ENCODE measurements around the gene BLACAT1. TPM values are rescaled to one million over a fixed set of nuclear protein-coding genes. Genes with fewer than 3 reads are reported as not detected.

BLACAT1 gene
- polyA plus RNA-seq, 1 donor from 2014 or later = 6.0 TPM

GRCh38 chr1:205499789-205500188 is 43.9 kb upstream of the BLACAT1 start:
- H3K36me3 ChIP-seq (ENCODE audit: insufficient read depth, low read length) = no peaks in the 10 kb centered on the region
- H3K27ac ChIP-seq (ENCODE audit: low read length) = no peak overlapping the region

GRCh38 chr1:205497351-205497750 is 41.5 kb upstream of the BLACAT1 start:
- no peaks in the 10 kb centered on the region for H3F3A ChIP-seq (ENCODE audit: insufficient read depth, low read length, poor library complexity, severe bottlenecking)
- no peaks in the 10 kb centered on the region for H3K27me3 ChIP-seq (ENCODE audit: insufficient read depth, low read depth, low read length)
- H3K9me2 ChIP-seq (ENCODE audit: insufficient read depth, low read length) = no peaks in the 10 kb centered on the region
- no peak overlapping the region for H3K27ac ChIP-seq (ENCODE audit: low read length)
- no peaks in the 10 kb centered on the region for H4K20me1 ChIP-seq (ENCODE audit: insufficient read depth)
- no peak overlapping the region for H2AFZ ChIP-seq (ENCODE audit: low read depth, low read length)
- no peak for TF ChIP-seq EZH2 (IDR thresholded peaks at IDR 0.05; ENCODE audit: borderline replicate concordance, insufficient read depth, low read length, poor library complexity, severe bottlenecking)
- no peak for TF ChIP-seq EP300 (conservative IDR thresholded peaks at IDR 0.05; ENCODE audit: poor library complexity, severe bottlenecking)
- TF ChIP-seq REST (IDR thresholded peaks at IDR 0.05; ENCODE audit: borderline replicate concordance) = no peak
- no peak for TF ChIP-seq CTCF (IDR thresholded peaks at IDR 0.05; ENCODE audit: poor library complexity, severe bottlenecking)
- no peak for TF ChIP-seq RAD21 (conservative IDR thresholded peaks at IDR 0.05)
- H3K4me2 ChIP-seq (ENCODE audit: low read length) = no peak overlapping the region
- no peaks in the 10 kb centered on the region for H3K36me3 ChIP-seq (ENCODE audit: insufficient read depth, low read length)
- H3K79me2 ChIP-seq (replicated peaks; ENCODE audit: insufficient read depth, low read length) = no peaks in the 10 kb centered on the region
- no peaks in the 10 kb centered on the region for H3K9me3 ChIP-seq (ENCODE audit: low read length)
- no peak overlapping the region for H3K9ac ChIP-seq (ENCODE audit: low read length)
- H3K4me3 ChIP-seq (ENCODE audit: low read length) = no peak overlapping the region

More at GRCh38 chr1:205499789-205500188, 43.9 kb upstream of the BLACAT1 start:
- TF ChIP-seq REST (IDR thresholded peaks at IDR 0.05; ENCODE audit: borderline replicate concordance) (no peak), SMC3 (conservative IDR thresholded peaks at IDR 0.05; ENCODE audit: poor library complexity) (no peak), MXI1 (conservative IDR thresholded peaks at IDR 0.05; ENCODE audit: poor library complexity, severe bottlenecking) (no peak), RAD21 (conservative IDR thresholded peaks at IDR 0.05) (no peak), CTCF (IDR thresholded peaks at IDR 0.05; ENCODE audit: poor library complexity, severe bottlenecking) (no peak)
- Histone ChIP-seq H3K27me3 (ENCODE audit: insufficient read depth, low read depth, low read length) (peaks cover under 1% of the 10 kb centered on the region), H3K9me2 (ENCODE audit: insufficient read depth, low read length) (no peaks in the 10 kb centered on the region), H2AFZ (ENCODE audit: low read depth, low read length) (no peak overlapping the region), H3K9ac (ENCODE audit: low read length) (no peak overlapping the region), H3K9me3 (ENCODE audit: low read length) (no peaks in the 10 kb centered on the region), H3K4me3 (ENCODE audit: low read length) (no peak overlapping the region), H3F3A (ENCODE audit: insufficient read depth, low read length, poor library complexity, severe bottlenecking) (no peaks in the 10 kb centered on the region), H4K20me1 (ENCODE audit: insufficient read depth) (no peaks in the 10 kb centered on the region), H3K79me2 (replicated peaks; ENCODE audit: insufficient read depth, low read length) (no peaks in the 10 kb centered on the region), H3K4me2 (ENCODE audit: low read length) (no peak overlapping the region)
